H4 (cell line): ENCODE data around the gene MCM3AP. TPM values are rescaled to one million over a fixed set of nuclear protein-coding genes. Genes with fewer than 3 reads are reported as not detected.

Experiments
- DNase-seq: peaks from one replicate; pipeline ENCODE4 v3.0.0-alpha.2; 2015; ENCODE audit warnings: low spot score
- total RNA-seq: library from RNA; depleted of rRNA; stranded (reverse); fragments of >200 nt; shearing (Covaris generic); gene quantifications from 2 replicates; pipeline ENCODE4 v1.2.3, GENCODE V29; 2014; rRNA removed

MCM3AP gene
- total RNA-seq, 1 experiment from 2014 or later, result 48.9 TPM

GRCh38 chr21:46187261-46187660, 98.2 kb downstream of the MCM3AP start:
- DNase-seq, result no peak

GRCh38 chr21:46185716-46186115, 99.7 kb downstream of the MCM3AP start:
- no peak for DNase-seq

Other genes starting within 250 kb of the MCM3AP start
- 38.5 and 53.6 TPM in 2 replicates for gene COL6A2, start 187.5 kb downstream of the MCM3AP start, total RNA-seq
- 0.41 TPM in 1 of 2 replicates, not detected in the other for gene FTCD, start 130.0 kb downstream of the MCM3AP start, total RNA-seq
- 0.31 and 2.7 TPM in 2 replicates for gene SPATC1L, start 101.2 kb downstream of the MCM3AP start, total RNA-seq
- 27.1 and 46.4 TPM in 2 replicates for gene LSS, start 56.8 kb downstream of the MCM3AP start, total RNA-seq
- 38.2 and 42.9 TPM in 2 replicates for gene YBEY, start 731 bp upstream of the MCM3AP start, total RNA-seq
- 7.7 and 11.9 TPM in 2 replicates for gene C21orf58, start 38.3 kb upstream of the MCM3AP start, total RNA-seq
- 5.2 and 8.1 TPM in 2 replicates for gene PCNT, start 38.5 kb upstream of the MCM3AP start, total RNA-seq
- 6.8 and 7.8 TPM in 2 replicates for gene DIP2A, start 173.3 kb upstream of the MCM3AP start, total RNA-seq